H1 (cell line): Measurements from ENCODE around the gene DCTN3. TPM values are rescaled to one million over a fixed set of nuclear protein-coding genes. Genes with fewer than 3 reads are reported as not detected.

ENCODE experiments used
- CTCF ChIA-PET: fragments of 300-600 bp; sonication (Branson Sonifier 250); formaldehyde crosslinking; loops from one replicate; lab custom pipeline; 2021; ENCODE audit not compliant: partially characterized antibody; lab: Charles Lee
- POLR2A ChIA-PET: fragments of 300-600 bp; sonication (Branson Sonifier 250); formaldehyde crosslinking; loops from one replicate; lab custom pipeline; 2021; ENCODE audit warnings: inconsistent platforms; ENCODE audit not compliant: partially characterized antibody; lab: Charles Lee
- DNase-seq, 2 experiments: peaks; one replicate each; pipeline versions ENCODE4 v3.0.0 to v3.0.0-alpha.2; 2010 to 2022; ENCODE audit warnings: low spot score in 2 of 2, low read depth in 1 of 2, mixed read lengths in 1 of 2
- FAIRE-seq: peaks from 2 replicates; lab custom pipeline; 2011; peaks lifted over from hg19 to GRCh38; lab: Jason Lieb, UNC
- H2AFZ ChIP-seq: 2 replicates; pipeline ENCODE4 v1.8.1; 2012; ENCODE audit warnings: low read length, inconsistent platforms
- H2AK5ac ChIP-seq: 2 replicates; pipeline ENCODE4 v1.6.1; 2013; ENCODE audit warnings: low read depth, low read length
- H2BK120ac ChIP-seq: replicated peaks from 2 replicates; pipeline ENCODE3; 2013; ENCODE audit warnings: low read depth, low read length, inconsistent platforms
- H2BK12ac ChIP-seq: 2 replicates; pipeline ENCODE4 v1.6.1; 2013; ENCODE audit warnings: low read depth, low read length
- H2BK15ac ChIP-seq: 2 replicates; pipeline ENCODE4 v1.6.1; 2013; ENCODE audit warnings: low read length
- H2BK20ac ChIP-seq: 2 replicates; pipeline ENCODE4 v1.6.1; 2013; ENCODE audit warnings: low read length
- H2BK5ac ChIP-seq: 2 replicates; pipeline ENCODE4 v1.6.1; 2013; ENCODE audit warnings: low read depth, low read length
- H3K14ac ChIP-seq: 2 replicates; pipeline ENCODE4 v1.6.1; 2013; ENCODE audit warnings: inconsistent platforms; ENCODE audit not compliant: insufficient read length
- H3K18ac ChIP-seq: 2 replicates; pipeline ENCODE4 v1.6.1; 2013; ENCODE audit warnings: low read length; ENCODE audit errors: extremely low read depth
- H3K23ac ChIP-seq: 2 replicates; pipeline ENCODE4 v1.6.1; 2013; ENCODE audit warnings: inconsistent platforms; ENCODE audit not compliant: insufficient read length
- H3K23me2 ChIP-seq: 2 replicates; pipeline ENCODE4 v1.6.1; 2013; ENCODE audit warnings: low read depth, low read length
- H3K27ac ChIP-seq: 2 replicates; pipeline ENCODE4 v1.6.1; 2011; ENCODE audit warnings: low read depth, low read length, inconsistent platforms
- H3K27me3 ChIP-seq, 4 experiments: replicated peaks in 1 of 4; 1 replicate in 1 of 4; 2 replicates in 3 of 4; pipeline versions ENCODE4 v1.6.1 to v1.8.1; 2011 to 2013; ENCODE audit warnings: low read length in 3 of 4, mild to moderate bottlenecking in 3 of 4, inconsistent platforms in 2 of 4, mixed read lengths in 2 of 4, moderate library complexity in 1 of 4; ENCODE audit not compliant: control insufficient read depth in 3 of 4, insufficient read depth in 3 of 4; ENCODE audit errors: extremely low read depth in 1 of 4
- H3K36me3 ChIP-seq, 4 experiments: 2 replicates each; pipeline versions ENCODE4 v1.6.1 to v1.8.1; 2011 to 2013; ENCODE audit warnings: mild to moderate bottlenecking in 4 of 4, low read length in 3 of 4, moderate library complexity in 2 of 4, control low read depth in 1 of 4, inconsistent platforms in 1 of 4; ENCODE audit not compliant: insufficient read depth in 4 of 4, control insufficient read depth in 2 of 4
- H3K4ac ChIP-seq: replicated peaks from 2 replicates; pipeline ENCODE3; 2013; ENCODE audit warnings: low read length, low read depth, mixed read lengths, inconsistent platforms; ENCODE audit not compliant: insufficient read length
- H3K4me1 ChIP-seq, 4 experiments: replicated peaks in 1 of 4; 1 replicate in 1 of 4; 2 replicates in 3 of 4; pipeline versions ENCODE4 v1.6.1 to v1.8.1; 2011 to 2013; ENCODE audit warnings: low read length in 3 of 4, inconsistent platforms in 2 of 4, mixed read lengths in 1 of 4; ENCODE audit not compliant: insufficient read depth in 4 of 4, control insufficient read depth in 3 of 4
- H3K4me2 ChIP-seq, 2 experiments: 2 replicates each; pipeline versions ENCODE4 v1.6.1 to v1.8.1; 2011 to 2013; ENCODE audit warnings: low read depth in 2 of 2, low read length in 2 of 2, control low read depth in 1 of 2, inconsistent platforms in 1 of 2, mild to moderate bottlenecking in 1 of 2; ENCODE audit not compliant: insufficient read depth in 1 of 2
- H3K4me3 ChIP-seq, 4 experiments: fragments of 200-600, 300-600 bp in 1 of 4; sonication (generic), shearing (Covaris generic), sonication (Bioruptor Twin) in 1 of 4; 2 replicates each; pipeline versions ENCODE4 v1.5.1 to v1.8.1; 2011 to 2016; ENCODE audit warnings: low read length in 4 of 4, low read depth in 3 of 4, control low read depth in 2 of 4, inconsistent platforms in 2 of 4, mild to moderate bottlenecking in 2 of 4, mixed read lengths in 1 of 4, moderate library complexity in 1 of 4; ENCODE audit not compliant: insufficient read depth in 2 of 4; ENCODE audit errors: extremely low read depth in 1 of 4
- H3K56ac ChIP-seq: replicated peaks from 2 replicates; pipeline ENCODE3; 2013; ENCODE audit warnings: low read depth, mild to moderate bottlenecking, mixed read lengths, low read length, inconsistent platforms; ENCODE audit not compliant: insufficient read length
- H3K79me1 ChIP-seq: 2 replicates; pipeline ENCODE4 v1.6.1; 2013; ENCODE audit warnings: low read depth, low read length, control low read depth
- H3K79me2 ChIP-seq, 2 experiments: 2 replicates each; pipeline versions ENCODE4 v1.6.1 to v1.8.1; 2012 to 2013; ENCODE audit warnings: low read length in 2 of 2, mild to moderate bottlenecking in 2 of 2, inconsistent platforms in 1 of 2; ENCODE audit not compliant: insufficient read depth in 2 of 2, control insufficient read depth in 1 of 2
- H3K9ac ChIP-seq, 4 experiments: replicated peaks in 1 of 4; 1 replicate in 1 of 4; 2 replicates in 3 of 4; pipeline versions ENCODE4 v1.6.1 to v1.8.1; 2011 to 2013; ENCODE audit warnings: low read depth in 3 of 4, low read length in 3 of 4, control low read depth in 2 of 4, mild to moderate bottlenecking in 2 of 4, moderate library complexity in 2 of 4, inconsistent platforms in 1 of 4; ENCODE audit errors: extremely low read depth in 1 of 4
- H3K9me3 ChIP-seq, 2 experiments: 2 replicates each; pipeline versions ENCODE4 v1.6.1 to v1.8.1; 2012 to 2013; ENCODE audit warnings: mild to moderate bottlenecking in 2 of 2, moderate library complexity in 2 of 2, control low read depth in 1 of 2, inconsistent platforms in 1 of 2, low read depth in 1 of 2, low read length in 1 of 2, mixed read lengths in 1 of 2; ENCODE audit not compliant: insufficient read depth in 2 of 2
- H4K20me1 ChIP-seq, 2 experiments: replicated peaks in 1 of 2; 2 replicates each; pipeline versions ENCODE3 to v1.8.1; 2011 to 2013; ENCODE audit warnings: inconsistent platforms in 2 of 2, low read length in 2 of 2, mild to moderate bottlenecking in 1 of 2; ENCODE audit not compliant: insufficient read depth in 2 of 2, control insufficient read depth in 1 of 2
- H4K5ac ChIP-seq: 2 replicates; pipeline ENCODE4 v1.6.1; 2013; ENCODE audit warnings: low read length, low read depth, mixed read lengths, inconsistent platforms; ENCODE audit not compliant: insufficient read length
- H4K8ac ChIP-seq: 2 replicates; pipeline ENCODE4 v1.8.0; 2013; ENCODE audit warnings: mild to moderate bottlenecking, moderate library complexity, low read length, inconsistent platforms; ENCODE audit not compliant: insufficient read depth; ENCODE audit errors: extremely low read depth
- H4K91ac ChIP-seq: replicated peaks from 2 replicates; pipeline ENCODE3; 2013; ENCODE audit warnings: low read length, mixed read lengths, inconsistent platforms; ENCODE audit not compliant: insufficient read length
- ASH2L ChIP-seq: fragments of 200-600, 300-600 bp; sonication (generic); IDR thresholded peaks from one replicate; pipeline ENCODE4 v1.7.1; 2017; ENCODE audit warnings: low read length
- EZH2 ChIP-seq: fragments of 200-600 bp; sonication (generic); IDR thresholded peaks from 2 replicates; pipeline ENCODE4 v1.7.1; 2012; ENCODE audit warnings: low read depth, mild to moderate bottlenecking, moderate library complexity, low read length, inconsistent platforms; ENCODE audit not compliant: severe bottlenecking
- NANOG ChIP-seq: IDR thresholded peaks from 2 replicates; pipeline ENCODE4 v1.6.1; 2011; ENCODE audit warnings: low read length, low read depth, mild to moderate bottlenecking, inconsistent platforms; ENCODE audit not compliant: insufficient read depth, poor library complexity, severe bottlenecking
- SIRT6 ChIP-seq: IDR thresholded peaks from one replicate; pipeline ENCODE4 v1.7.1; 2012; ENCODE audit warnings: low read length, inconsistent platforms
- SUZ12 ChIP-seq: fragments of 200-600 bp; sonication (generic); IDR thresholded peaks from 2 replicates; pipeline ENCODE4 v1.6.1; 2012; ENCODE audit warnings: mild to moderate bottlenecking, inconsistent platforms, low read length, moderate library complexity, mixed read lengths
- TAF1 ChIP-seq: IDR thresholded peaks from 2 replicates; pipeline ENCODE4 v1.6.1; 2011; ENCODE audit warnings: mild to moderate bottlenecking, low read depth, low read length
- TBP ChIP-seq: IDR thresholded peaks from 2 replicates; pipeline ENCODE4 v1.6.1; 2011; ENCODE audit warnings: low read depth, low read length, improper control_type of control experiment
- TCF12 ChIP-seq: IDR thresholded peaks from 2 replicates; pipeline ENCODE4 v1.6.1; 2011; ENCODE audit warnings: low read depth, mild to moderate bottlenecking, low read length
- USF2 ChIP-seq: IDR thresholded peaks from 2 replicates; pipeline ENCODE4 v1.6.1; 2011; ENCODE audit warnings: low read length, improper control_type of control experiment
- ZNF274 ChIP-seq: IDR thresholded peaks from 2 replicates; pipeline ENCODE4 v1.7.0; 2012; ENCODE audit warnings: low read length, borderline replicate concordance; ENCODE audit errors: extremely low read depth
- WGBS, 2 experiments: shearing (Covaris generic) in 1 of 2; methylation state at CpG; one replicate each; pipeline versions ENCODE4 v1.1.6 to v1.1.7; 2013 to 2015; ENCODE audit warnings: low lambda C conversion rate in 2 of 2, mixed read lengths in 2 of 2, inconsistent platforms in 1 of 2, low coverage in 1 of 2, missing lambda C conversion rate in 1 of 2; ENCODE audit not compliant: insufficient replicate concordance in 2 of 2, insufficient coverage in 1 of 2, insufficient read length in 1 of 2; ENCODE audit errors: extremely low coverage in 1 of 2, missing lambda C conversion rate in 1 of 2; 5-methylcytosine and 5-hydroxymethylcytosine counted together
- polyA plus RNA-seq, 7 experiments: library from polyadenylated mRNA; depleted of rRNA in 3 of 7; stranded (reverse) in 5 of 7; unstranded in 2 of 7; fragments of >200 nt in 5 of 7; fragments of 200-250 nt in 2 of 7; gene quantifications; 1 replicate in 5 of 7; 2 replicates in 1 of 7; 4 replicates in 1 of 7; pipeline versions ENCODE4 v1.2.1 to v1.2.3, GENCODE V29; 2011 to 2013; ENCODE audit warnings: missing spikeins in 2 of 7, mixed read lengths in 2 of 7
- total RNA-seq: library from RNA; stranded (reverse); fragmentation: NEBNext Ultra II Directional; extraction: Animal tissue kit (Norgen Biotek cat#: 25700); gene quantifications from 2 replicates; pipeline ENCODE4 v1.2.1, GENCODE V29; 2021
- TF ChIP-seq, protein P1 (sequence below): IDR thresholded peaks from 2 replicates; pipeline ENCODE4 v1.6.1; 2012; ENCODE audit warnings: inconsistent platforms

The DCTN3 gene
- total and polyA plus RNA-seq, 2 of the 8 experiments (the other 6 are each of a cell fraction or from before 2014, with no cell fraction given) = 25.6 to 39.2 TPM

DNA sequence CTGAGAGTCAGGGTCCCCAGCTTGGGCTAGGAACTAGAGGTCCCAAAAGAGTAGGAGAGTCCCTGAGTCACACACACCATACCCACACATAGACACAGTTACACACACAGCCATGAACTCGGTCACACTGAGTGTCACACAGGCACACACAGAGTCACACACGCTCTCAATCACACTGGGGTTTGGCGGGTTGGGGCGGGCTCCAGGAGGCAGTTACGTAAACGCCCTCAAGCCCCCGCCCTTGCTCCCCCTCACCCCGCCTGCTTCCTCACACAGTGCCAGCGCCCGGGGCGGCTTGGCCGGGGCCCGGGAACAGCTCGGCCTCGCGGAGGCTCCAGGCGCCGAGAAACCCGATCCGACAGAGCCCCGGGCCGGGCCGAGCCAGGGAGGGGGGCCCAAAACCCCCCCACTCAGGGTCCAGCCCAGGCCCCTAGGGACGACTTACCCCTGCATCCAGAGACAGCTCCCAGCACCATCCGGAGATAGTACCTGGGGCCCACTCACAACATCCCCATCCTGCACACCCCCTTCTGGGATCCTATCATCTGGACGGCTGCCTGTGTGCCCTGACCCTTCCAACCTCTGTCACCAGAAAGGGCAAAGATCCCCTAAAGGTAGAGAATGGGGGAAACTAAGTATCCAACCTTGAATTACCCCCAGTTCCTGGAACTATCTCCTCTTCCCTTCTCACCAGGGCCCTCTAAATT is 27.2 kb downstream of the DCTN3 start:
- Histone ChIP-seq H3K27me3 (peaks cover 50 to 63% (median 59%) of the 10 kb centered on the region in 4 experiments), H2BK15ac (no peak overlapping the region), H3K4me3 (peak overlapping the region in 3 of 4 experiments; percentile 25 to 41 (median 32); a peak in 4 of 8 replicates), H3K56ac (peak overlapping the region; percentile 8), H2BK120ac (no peak overlapping the region), H3K9ac (no peak overlapping the region; a peak in 1 of 7 replicates), H2BK12ac (peak overlapping the region; percentile 60; the same call in 1 of the 2 replicates), H3K27ac (no peak overlapping the region), H3K36me3 (peaks cover 0 to 9% (median 0%) of the 10 kb centered on the region in 4 experiments; a peak in 1 of 8 replicates), H4K8ac (no peak overlapping the region), H3K79me2 (no peaks in the 10 kb centered on the region), H2AK5ac (no peak overlapping the region), H4K91ac (no peak overlapping the region), H3K23me2 (peaks cover 15% of the 10 kb centered on the region), H2AFZ (no peak overlapping the region), H2BK5ac (no peak overlapping the region), H3K4me1 (peaks cover 4 to 26% (median 16%) of the 10 kb centered on the region in 4 experiments; a peak in 6 of 7 replicates), H3K14ac (no peak overlapping the region), H3K23ac (no peak overlapping the region), H4K5ac (no peak overlapping the region), H3K4me2 (peak overlapping the region; percentile 60 to 80), H4K20me1 (peaks cover 2 to 9% of the 10 kb centered on the region in 2 experiments), H2BK20ac (no peak overlapping the region), H3K9me3 (no peaks in the 10 kb centered on the region), H3K4ac (no peak overlapping the region), H3K18ac (no peak overlapping the region; the same call in 1 of the 2 replicates), H3K79me1 (no peaks in the 10 kb centered on the region)
- DNase-seq (peak in 1 of 2 experiments; percentile 73), FAIRE-seq (no peak)
- TF ChIP-seq TAF1 = no peak
- TF ChIP-seq EZH2 = peak; percentile 43
- TF ChIP-seq, protein P1, sequence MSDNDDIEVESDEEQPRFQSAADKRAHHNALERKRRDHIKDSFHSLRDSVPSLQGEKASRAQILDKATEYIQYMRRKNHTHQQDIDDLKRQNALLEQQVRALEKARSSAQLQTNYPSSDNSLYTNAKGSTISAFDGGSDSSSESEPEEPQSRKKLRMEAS = no peak
- no peak for TF ChIP-seq ZNF274
- no peak for TF ChIP-seq TCF12
- TF ChIP-seq TBP = no peak
- TF ChIP-seq SUZ12 = no peak
- TF ChIP-seq ASH2L = peak; percentile 35
- TF ChIP-seq NANOG = no peak
- TF ChIP-seq USF2 = no peak
- no peak for TF ChIP-seq SIRT6
- CTCF ChIA-PET = interaction anchor here (0.5 to 11.5 kb wide), 25 partner anchors 12 to 461 kb away, joined by 3 to 214 read pairs (median 7); partner anchors contain the start of gene RPP25L
- WGBS, 2 experiments = 15% methylated on average over 14 of the region's 26 CpGs; no CpG with 5 or more reads in 1 of the 2 experiments
- POLR2A ChIA-PET = interaction anchor here (0.7 to 2.7 kb wide), 7 partner anchors 10 to 136 kb away, joined by 3 to 36 read pairs (median 3); partner anchors contain the start of genes ARID3C and IL11RA
